Breast epithelium (tissue), 4 donors: ENCODE results near the gene TUBA1A. TPM values are rescaled to one million over a fixed set of nuclear protein-coding genes. Genes with fewer than 3 reads are reported as not detected.
A peak's percentile ranks its signal among the peaks of the same experiment; 100 is the strongest.

Experiments
- DNase-seq, 2 donors: peaks; one replicate each; pipeline ENCODE4 v3.0.0-alpha.2; 2019; ENCODE audit warnings: low spot score in 2 of 2
- H3K27ac ChIP-seq, 2 donors: fragments of 200-600 bp; sonication (generic) in 1 of 2; one replicate each; pipeline ENCODE4 v1.5.1; 2016 to 2019; ENCODE audit warnings: mild to moderate bottlenecking in 1 of 2
- H3K27me3 ChIP-seq, 2 donors: fragments of 200-600 bp; sonication (generic) in 1 of 2; one replicate each; pipeline versions ENCODE4 v1.5.1 to v1.6.0; 2017 to 2019; ENCODE audit warnings: control low read depth in 1 of 2, mild to moderate bottlenecking in 1 of 2
- H3K36me3 ChIP-seq: fragments of 200-600 bp; one replicate; pipeline ENCODE4 v1.5.1; 2019
- H3K4me1 ChIP-seq, 2 donors: fragments of 200-600 bp; sonication (generic); one replicate each; pipeline ENCODE4 v1.5.1; 2016 to 2019; ENCODE audit warnings: control low read depth in 1 of 2
- H3K4me3 ChIP-seq, 3 donors: fragments of 200-600 bp; sonication (generic); 1 replicate in 2 of 3; 2 replicates in 1 of 3; pipeline ENCODE4 v1.5.1; 2016 to 2019; ENCODE audit warnings: mild to moderate bottlenecking in 3 of 3, moderate library complexity in 2 of 3
- H3K9me3 ChIP-seq, 2 donors: fragments of 200-600 bp; sonication (generic) in 1 of 2; one replicate each; pipeline ENCODE4 v1.5.1; 2016 to 2019; ENCODE audit warnings: control low read depth in 1 of 2
- CTCF ChIP-seq, 3 donors: fragments of 450-650 bp; IDR thresholded peaks; one replicate each; pipeline ENCODE4 v1.5.1; 2016 to 2017; ENCODE audit warnings: antibody characterized with exemption in 3 of 3, mild to moderate bottlenecking in 3 of 3, moderate library complexity in 3 of 3
- POLR2A ChIP-seq: fragments of 450-650 bp; IDR thresholded peaks from one replicate; pipeline ENCODE4 v1.6.1; 2016; ENCODE audit warnings: antibody characterized with exemption, mild to moderate bottlenecking, moderate library complexity
- POLR2AphosphoS5 ChIP-seq, 3 donors: sonication (generic); formaldehyde crosslinking; IDR thresholded peaks; one replicate each; pipeline ENCODE4 v1.6.1; 2017; ENCODE audit warnings: antibody characterized with exemption in 3 of 3
- intact Hi-C: fragments of 100-400 bp; cut with DNase I; formaldehyde crosslinking; loops from one replicate; pipeline ENCODE4 v1.15.1; 2023; ENCODE audit warnings: low total_unique reads
- total RNA-seq, 3 donors: library from RNA; depleted of rRNA; stranded (reverse); fragments of >200 nt; gene quantifications; one replicate each; pipeline ENCODE4 v1.1.0, GENCODE V29; 2016

TUBA1A gene
- total RNA-seq, result 100 to 1,000 TPM; 133 to 215 (median 150) TPM

- intact Hi-C loops, result no loop called here
- Histone ChIP-seq H3K4me3 (peak within 1 kb of the TSS; percentile 78 to 80 (median 79)), H3K27me3 (no peaks in the 10 kb centered on the region), H3K27ac (peak within 1 kb of the TSS; percentile 97 to 98), H3K4me1 (no peaks in the 10 kb centered on the region), H3K36me3 (no peaks in the 10 kb centered on the region), H3K9me3 (no peaks in the 10 kb centered on the region)
- TF ChIP-seq POLR2AphosphoS5 (IDR thresholded peaks at IDR 0.05) (peak; percentile 94 to 98 (median 96)), POLR2A (peak; percentile 83), CTCF (IDR thresholded peaks at IDR 0.05) (no peak)
- peak; percentile 91 to 96 for DNase-seq
Measured at GRCh38 chr12:49188916-49189367, at the start of gene TUBA1A. Gene TUBA1A (minus strand): TSS chr12:49189080. CDS start chr12:49188979, 101 bp downstream.

- H3K27ac ChIP-seq, result no peak overlapping the region
- H3K4me1 ChIP-seq, result no peaks in the 10 kb centered on the region
- TF ChIP-seq CTCF (IDR thresholded peaks at IDR 0.05) (no peak), POLR2A (no peak), POLR2AphosphoS5 (IDR thresholded peaks at IDR 0.05) (no peak)
- DNase-seq, result no peak
- no peaks in the 10 kb centered on the region for H3K36me3 ChIP-seq
- intact Hi-C loops, result no loop called here
- H3K27me3 ChIP-seq, result no peaks in the 10 kb centered on the region
- no peaks in the 10 kb centered on the region for H3K9me3 ChIP-seq
- H3K4me3 ChIP-seq, result no peak overlapping the region
Measured at GRCh38 chr12:49236423-49236822, 47.5 kb upstream of the TUBA1A start.

- H3K36me3 ChIP-seq, result no peaks in the 10 kb centered on the region
- DNase-seq, result no peak
- peak overlapping the region; percentile 49 to 68 (median 53) for H3K4me3 ChIP-seq
Measured at GRCh38 chr12:49233842-49234526, 45.1 kb upstream of the TUBA1A start.

GRCh38 chr12:49232940-49233841, 44.3 kb upstream of the TUBA1A start:
- DNase-seq, result no peak

More at GRCh38 chr12:49233842-49234526, 45.1 kb upstream of the TUBA1A start:
- Histone ChIP-seq H3K27me3 (no peaks in the 10 kb centered on the region), H3K4me1 (no peaks in the 10 kb centered on the region), H3K27ac (peak overlapping the region; percentile 85 to 94), H3K9me3 (no peaks in the 10 kb centered on the region)
- peak in 1 of 3 donors; percentile 63 for TF ChIP-seq CTCF (IDR thresholded peaks at IDR 0.05)
- TF ChIP-seq POLR2AphosphoS5 (IDR thresholded peaks at IDR 0.05), result no peak
- no peak for TF ChIP-seq POLR2A
- intact Hi-C loops, result loop anchor here (2.0 kb wide), 1 partner anchor 103 kb away; the partner anchor contains the start of gene TUBA1B

More at GRCh38 chr12:49232940-49233841, 44.3 kb upstream of the TUBA1A start:
- no peaks in the 10 kb centered on the region for H3K9me3 ChIP-seq
- H3K4me1 ChIP-seq, result no peaks in the 10 kb centered on the region
- H3K27ac ChIP-seq, result peak overlapping the region in 1 of 2 donors; percentile 23
- H3K27me3 ChIP-seq, result no peaks in the 10 kb centered on the region
- intact Hi-C loops, result no loop called here
- H3K36me3 ChIP-seq, result no peaks in the 10 kb centered on the region
- no peak overlapping the region for H3K4me3 ChIP-seq
- TF ChIP-seq POLR2A (no peak), POLR2AphosphoS5 (IDR thresholded peaks at IDR 0.05) (no peak), CTCF (IDR thresholded peaks at IDR 0.05) (no peak)
